Small intestine (tissue), 7 donors: Measurements from ENCODE around the gene SMAD6. TPM values are rescaled to one million over a fixed set of nuclear protein-coding genes. Genes with fewer than 3 reads are reported as not detected.
A peak's percentile ranks its signal among the peaks of the same experiment; 100 is the strongest.

Experiments
- DNase-seq, 2 donors: peaks; one replicate each; pipeline versions ENCODE4 v3.0.0 to v3.0.0-alpha.2; 2013
- FAIRE-seq: peaks from 2 replicates; lab custom pipeline; 2012; peaks lifted over from hg19 to GRCh38; lab: Jason Lieb, UNC
- H3K27ac ChIP-seq, 3 donors: one replicate each; pipeline ENCODE4 v1.5.1; 2013; ENCODE audit warnings: low read length in 2 of 3, mild to moderate bottlenecking in 2 of 3, control low read depth in 1 of 3, inconsistent platforms in 1 of 3, low read depth in 1 of 3, moderate library complexity in 1 of 3
- H3K27me3 ChIP-seq, 3 donors: one replicate each; pipeline ENCODE4 v1.6.1; 2013; ENCODE audit warnings: low read length in 3 of 3, inconsistent platforms in 1 of 3; ENCODE audit not compliant: control insufficient read depth in 3 of 3, insufficient read depth in 3 of 3
- H3K36me3 ChIP-seq, 3 donors: one replicate each; pipeline ENCODE4 v1.6.1; 2013; ENCODE audit warnings: low read length in 3 of 3, inconsistent platforms in 1 of 3, low read depth in 1 of 3, mild to moderate bottlenecking in 1 of 3, moderate library complexity in 1 of 3; ENCODE audit not compliant: control insufficient read depth in 3 of 3, insufficient read depth in 2 of 3
- H3K4me1 ChIP-seq, 3 donors: one replicate each; pipeline ENCODE4 v1.6.1; 2013; ENCODE audit warnings: low read length in 2 of 3, inconsistent platforms in 1 of 3, low read depth in 1 of 3, mild to moderate bottlenecking in 1 of 3, moderate library complexity in 1 of 3; ENCODE audit not compliant: control insufficient read depth in 3 of 3, insufficient read depth in 2 of 3
- H3K4me3 ChIP-seq, 3 donors: one replicate each; pipeline ENCODE4 v1.5.1; 2013; ENCODE audit warnings: low read length in 3 of 3, control low read depth in 1 of 3, inconsistent platforms in 1 of 3, low read depth in 1 of 3, mild to moderate bottlenecking in 1 of 3, moderate library complexity in 1 of 3
- H3K9me3 ChIP-seq, 2 donors: one replicate each; pipeline ENCODE4 v1.6.1; 2013; ENCODE audit warnings: low read depth in 1 of 2, low read length in 1 of 2; ENCODE audit not compliant: control insufficient read depth in 2 of 2, insufficient read depth in 1 of 2
- WGBS, 3 donors: extraction: QIAGEN DNeasy Blood & Tissue Kit; methylation state at CpG; one replicate each; pipeline ENCODE4 v1.1.7; 2013; 5-methylcytosine and 5-hydroxymethylcytosine counted together
- polyA plus RNA-seq, 4 donors: library from polyadenylated mRNA; stranded (reverse) in 3 of 4; unstranded in 1 of 4; fragments of 200-250 nt in 3 of 4; fragments of 120-200 nt in 1 of 4; gene quantifications; one replicate each; pipeline versions ENCODE4 v1.2.1 to v1.2.3, GENCODE V29; 2013
- donor health status: healthy with polysubstance abuse.
- donor health status: control.
- donor health status: control.
- donor health status: Bipolar disorder and iron deficiency.
- donor health status: healthy.

Gene SMAD6
- polyA plus RNA-seq, 4 donors, result 0.89 to 23.6 (median 10.4) TPM

DNA sequence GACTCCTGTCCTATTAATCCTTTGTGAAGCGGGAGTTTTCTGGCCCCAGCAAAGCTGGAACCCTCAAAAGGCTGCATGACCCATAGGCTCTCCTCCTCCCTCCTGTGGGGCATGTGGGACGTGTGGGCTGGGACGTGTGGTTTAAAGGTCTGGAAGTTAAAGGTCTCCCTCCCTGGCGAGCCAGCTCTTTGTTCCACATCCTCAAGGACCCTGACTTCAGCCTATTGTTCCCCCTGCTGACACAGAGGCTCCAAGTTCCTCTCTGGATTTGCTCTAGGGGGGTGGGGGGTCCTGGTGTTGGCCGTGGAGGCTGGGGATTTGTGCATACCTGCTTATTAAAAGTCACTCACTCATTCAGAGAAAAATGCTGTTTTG is 44.2 kb downstream of the SMAD6 start:
- H3K4me3 ChIP-seq, result no peak overlapping the region
- no peaks in the 10 kb centered on the region for H3K27me3 ChIP-seq
- FAIRE-seq (no peak), DNase-seq (no peak)
- peaks cover 0 to 40% (median 9%) of the 10 kb centered on the region in 3 donors for H3K4me1 ChIP-seq
- H3K27ac ChIP-seq, result no peak overlapping the region
- 56% methylated on average over 5 of the region's 5 CpGs for WGBS, 3 donors
- no peaks in the 10 kb centered on the region for H3K9me3 ChIP-seq
- H3K36me3 ChIP-seq, result peaks cover 0 to 73% (median 0%) of the 10 kb centered on the region in 3 donors

DNA sequence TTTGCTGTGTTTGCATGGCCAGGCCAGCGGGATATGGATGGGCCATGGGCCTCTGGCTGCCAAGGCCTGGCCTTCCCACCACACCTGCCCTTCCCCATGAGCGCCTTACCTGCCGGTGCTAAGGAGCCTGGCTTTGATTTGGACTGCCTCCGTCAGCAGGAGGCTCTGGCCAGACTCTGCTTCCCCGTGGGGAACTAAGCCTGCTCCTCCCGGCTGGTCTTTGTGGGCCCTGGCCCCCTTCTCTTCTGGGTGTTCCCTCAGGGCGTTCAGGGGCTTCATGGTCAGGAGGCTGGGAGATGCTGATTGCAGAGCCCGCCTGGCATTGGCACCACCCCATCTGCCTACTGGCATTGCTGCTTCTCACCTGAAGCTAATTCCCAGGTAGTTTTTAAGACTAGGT is 45.2 kb downstream of the SMAD6 start:
- DNase-seq, result no peak
- no peaks in the 10 kb centered on the region for H3K27me3 ChIP-seq
- no peak for FAIRE-seq
- no peaks in the 10 kb centered on the region for H3K9me3 ChIP-seq
- WGBS, 3 donors, result 87 to 90% (median 87%) methylated on average over 7 to 8 of the region's 8 CpGs
- no peak overlapping the region for H3K4me3 ChIP-seq
- H3K36me3 ChIP-seq, result peaks cover 0 to 77% (median 0%) of the 10 kb centered on the region in 3 donors
- peaks cover 0 to 40% (median 9%) of the 10 kb centered on the region in 3 donors for H3K4me1 ChIP-seq
- H3K27ac ChIP-seq, result no peak overlapping the region

GRCh38 chr15:66747886-66748707 is 46.1 kb downstream of the SMAD6 start:
- no peaks in the 10 kb centered on the region for H3K9me3 ChIP-seq
- H3K4me3 ChIP-seq, result no peak overlapping the region
- H3K36me3 ChIP-seq, result peaks cover 0 to 77% (median 0%) of the 10 kb centered on the region in 3 donors
- 56 to 70% (median 70%) methylated on average over 10 of the region's 10 CpGs for WGBS, 3 donors
- no peak overlapping the region for H3K27ac ChIP-seq
- peaks cover 0 to 40% (median 9%) of the 10 kb centered on the region in 3 donors for H3K4me1 ChIP-seq
- DNase-seq (no peak), FAIRE-seq (no peak)
- no peaks in the 10 kb centered on the region for H3K27me3 ChIP-seq

GRCh38 chr15:66748708-66749035 is 46.6 kb downstream of the SMAD6 start:
- Histone ChIP-seq H3K27ac (no peak overlapping the region), H3K4me1 (peaks cover 0 to 40% (median 9%) of the 10 kb centered on the region in 3 donors), H3K9me3 (no peaks in the 10 kb centered on the region), H3K36me3 (peaks cover 0 to 81% (median 0%) of the 10 kb centered on the region in 3 donors), H3K4me3 (no peak overlapping the region), H3K27me3 (no peaks in the 10 kb centered on the region)
- FAIRE-seq, result no peak
- DNase-seq, result no peak
- WGBS, 3 donors, result 66 to 77% (median 75%) methylated on average over 3 of the region's 3 CpGs

DNA sequence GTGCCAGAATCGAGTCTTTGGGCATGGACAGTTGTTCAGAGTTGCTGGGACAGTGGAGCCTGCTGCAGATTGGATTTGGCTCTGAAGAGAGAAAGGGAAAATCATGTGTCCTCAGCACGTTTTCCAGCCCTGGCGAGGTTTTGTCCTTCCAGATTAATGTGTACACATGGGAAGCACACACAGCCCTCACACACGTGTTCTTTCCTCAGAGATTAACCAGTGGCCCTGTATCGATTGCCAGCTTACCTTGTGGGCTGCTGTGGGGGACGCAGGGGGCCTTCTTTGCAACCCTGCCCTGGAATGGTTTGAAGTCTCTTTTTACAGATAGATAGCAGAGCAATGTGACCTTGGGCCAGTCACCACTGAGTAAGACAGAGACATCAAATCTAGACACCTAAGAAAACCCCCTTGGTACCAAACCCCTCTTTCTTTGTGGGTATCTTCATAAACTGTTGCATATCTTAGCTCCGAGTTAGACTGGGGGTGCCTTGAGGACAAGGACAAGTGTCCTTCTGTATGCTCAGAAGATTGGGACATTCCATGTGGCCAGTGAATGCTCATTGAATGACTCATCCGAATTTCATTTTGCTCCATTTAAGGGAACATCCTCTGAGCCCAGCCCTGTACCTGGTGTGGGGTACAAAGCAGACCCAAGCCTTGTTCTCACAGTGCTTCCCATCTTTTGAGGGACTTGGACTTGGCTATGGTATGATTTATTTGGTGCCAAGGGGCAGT is 48.0 kb downstream of the SMAD6 start:
- no peak for FAIRE-seq

GRCh38 chr15:66750609-66751008 is 48.6 kb downstream of the SMAD6 start:
- DNase-seq, result no peak
- FAIRE-seq, result no peak
- peaks cover 0 to 22% (median 3%) of the 10 kb centered on the region in 3 donors for H3K4me1 ChIP-seq

More for the DNA sequence above, 48.0 kb downstream of the SMAD6 start:
- DNase-seq, result no peak
- Histone ChIP-seq H3K4me3 (no peak overlapping the region), H3K9me3 (peaks cover 0 to 9% of the 10 kb centered on the region in 2 donors), H3K4me1 (peaks cover 0 to 28% (median 3%) of the 10 kb centered on the region in 3 donors), H3K27me3 (no peaks in the 10 kb centered on the region), H3K36me3 (peaks cover 0 to 81% (median 0%) of the 10 kb centered on the region in 3 donors), H3K27ac (peak overlapping the region in 1 of 3 donors; percentile 9)
- 67 to 78% (median 73%) methylated on average over 8 of the region's 8 CpGs for WGBS, 3 donors

GRCh38 chr15:66751579-66751978 is 49.5 kb downstream of the SMAD6 start:
- Histone ChIP-seq H3K4me1 (peaks cover 0 to 15% (median 0%) of the 10 kb centered on the region in 3 donors), H3K4me3 (no peak overlapping the region), H3K9me3 (peaks cover 0 to 16% of the 10 kb centered on the region in 2 donors), H3K27me3 (no peaks in the 10 kb centered on the region), H3K36me3 (peaks cover 0 to 78% (median 0%) of the 10 kb centered on the region in 3 donors), H3K27ac (no peak overlapping the region)
- WGBS, 3 donors, result 16 to 45% (median 40%) methylated on average over 7 of the region's 7 CpGs
- DNase-seq (no peak), FAIRE-seq (no peak)

More at GRCh38 chr15:66750609-66751008, 48.6 kb downstream of the SMAD6 start:
- H3K27ac ChIP-seq, result no peak overlapping the region
- H3K9me3 ChIP-seq, result peaks cover 0 to 15% of the 10 kb centered on the region in 2 donors
- H3K27me3 ChIP-seq, result no peaks in the 10 kb centered on the region
- 89 to 91% (median 91%) methylated on average over 9 of the region's 9 CpGs for WGBS, 3 donors
- no peak overlapping the region for H3K4me3 ChIP-seq
- peaks cover 0 to 81% (median 0%) of the 10 kb centered on the region in 3 donors for H3K36me3 ChIP-seq

DNA sequence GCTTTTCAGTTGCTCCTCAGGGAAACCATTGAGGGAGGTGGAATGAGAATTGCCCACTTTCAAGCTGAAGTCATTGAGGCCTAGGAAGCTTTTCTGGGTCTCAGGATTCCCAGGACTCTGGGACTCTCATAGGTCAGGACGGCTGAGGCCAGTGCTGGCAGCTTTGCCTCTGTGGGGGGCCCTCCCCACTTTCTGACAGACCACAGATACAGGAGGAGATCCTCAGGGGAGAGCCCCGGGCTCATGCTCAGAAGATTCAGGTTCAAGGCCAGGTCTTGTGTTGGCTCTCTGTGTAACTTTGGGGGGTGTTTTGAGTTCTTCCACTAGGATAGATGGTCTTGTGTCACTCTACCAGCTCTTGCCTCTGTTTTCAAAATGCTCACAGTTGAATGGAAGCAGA is 50.0 kb downstream of the SMAD6 start:
- WGBS, 3 donors, result 56 to 71% (median 56%) methylated on average over 2 of the region's 2 CpGs
- Histone ChIP-seq H3K9me3 (peaks cover 0 to 16% of the 10 kb centered on the region in 2 donors), H3K4me1 (peaks cover 0 to 14% (median 0%) of the 10 kb centered on the region in 3 donors), H3K27me3 (no peaks in the 10 kb centered on the region), H3K27ac (no peak overlapping the region), H3K36me3 (peaks cover 0 to 80% (median 0%) of the 10 kb centered on the region in 3 donors), H3K4me3 (no peak overlapping the region)
- DNase-seq, result no peak
- FAIRE-seq, result no peak
